ENCODE data around the gene EPAS1. TPM values are rescaled to one million over a fixed set of nuclear protein-coding genes. Genes with fewer than 3 reads are reported as not detected.

EPAS1 gene
- total and polyA plus RNA-seq, 9 of the 15 experiments (the other 6 are each of a cell fraction or from before 2014, with no cell fraction given) = 0.25 to 11.2 (median 4.1) TPM

GRCh38 chr2:46298522-46299353 lies 1.5 kb downstream of the EPAS1 start (continued):
- TF ChIP-seq, protein P1, sequence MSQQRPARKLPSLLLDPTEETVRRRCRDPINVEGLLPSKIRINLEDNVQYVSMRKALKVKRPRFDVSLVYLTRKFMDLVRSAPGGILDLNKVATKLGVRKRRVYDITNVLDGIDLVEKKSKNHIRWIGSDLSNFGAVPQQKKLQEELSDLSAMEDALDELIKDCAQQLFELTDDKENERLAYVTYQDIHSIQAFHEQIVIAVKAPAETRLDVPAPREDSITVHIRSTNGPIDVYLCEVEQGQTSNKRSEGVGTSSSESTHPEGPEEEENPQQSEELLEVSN (IDR thresholded peaks at IDR 0.05; ENCODE audit: borderline replicate concordance in 1 of 2, extremely low read depth in 1 of 2, insufficient read depth in 1 of 2, insufficient read length in 1 of 2, low read depth in 1 of 2, low read length in 1 of 2, poor library complexity in 1 of 2, severe bottlenecking in 1 of 2) = peak; percentile 76 to 94
- TF ChIP-seq ZNF507 (tag; conservative IDR thresholded peaks at IDR 0.05) (no peak), ZBTB9 (CRISPR knock-in tag; IDR thresholded peaks at IDR 0.05) (peak; percentile 52; the same call in 1 of the 2 replicates), SMC3 (conservative IDR thresholded peaks at IDR 0.05; ENCODE audit: insufficient read depth, low read depth, low read length) (no peak), SIN3B (IDR thresholded peaks at IDR 0.05; ENCODE audit: low read depth) (no peak), ZNF224 (CRISPR knock-in tag; IDR thresholded peaks at IDR 0.05) (peak; percentile 70; the same call in 1 of the 2 replicates), ZNF41 (CRISPR knock-in tag; conservative IDR thresholded peaks at IDR 0.05) (0 out of 2 replicates have a peak, but pooled peaks have one; percentile 31), RCOR1 (IDR thresholded peaks at IDR 0.05; ENCODE audit: borderline replicate concordance in 1 of 2, low read depth in 2 of 2, low read length in 2 of 2) (no peak; a peak in 1 of 4 replicates), ZNF143 (CRISPR knock-in tag; IDR thresholded peaks at IDR 0.05) (peak; percentile 24; the same call in 1 of the 2 replicates)
- TF ChIP-seq, protein P2, sequence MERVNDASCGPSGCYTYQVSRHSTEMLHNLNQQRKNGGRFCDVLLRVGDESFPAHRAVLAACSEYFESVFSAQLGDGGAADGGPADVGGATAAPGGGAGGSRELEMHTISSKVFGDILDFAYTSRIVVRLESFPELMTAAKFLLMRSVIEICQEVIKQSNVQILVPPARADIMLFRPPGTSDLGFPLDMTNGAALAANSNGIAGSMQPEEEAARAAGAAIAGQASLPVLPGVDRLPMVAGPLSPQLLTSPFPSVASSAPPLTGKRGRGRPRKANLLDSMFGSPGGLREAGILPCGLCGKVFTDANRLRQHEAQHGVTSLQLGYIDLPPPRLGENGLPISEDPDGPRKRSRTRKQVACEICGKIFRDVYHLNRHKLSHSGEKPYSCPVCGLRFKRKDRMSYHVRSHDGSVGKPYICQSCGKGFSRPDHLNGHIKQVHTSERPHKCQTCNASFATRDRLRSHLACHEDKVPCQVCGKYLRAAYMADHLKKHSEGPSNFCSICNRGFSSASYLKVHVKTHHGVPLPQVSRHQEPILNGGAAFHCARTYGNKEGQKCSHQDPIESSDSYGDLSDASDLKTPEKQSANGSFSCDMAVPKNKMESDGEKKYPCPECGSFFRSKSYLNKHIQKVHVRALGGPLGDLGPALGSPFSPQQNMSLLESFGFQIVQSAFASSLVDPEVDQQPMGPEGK (CRISPR knock-in tag; IDR thresholded peaks at IDR 0.05; ENCODE audit: borderline replicate concordance) = 0 out of 2 replicates have a peak, but pooled peaks have one; percentile 41
- TF ChIP-seq, protein P3, sequence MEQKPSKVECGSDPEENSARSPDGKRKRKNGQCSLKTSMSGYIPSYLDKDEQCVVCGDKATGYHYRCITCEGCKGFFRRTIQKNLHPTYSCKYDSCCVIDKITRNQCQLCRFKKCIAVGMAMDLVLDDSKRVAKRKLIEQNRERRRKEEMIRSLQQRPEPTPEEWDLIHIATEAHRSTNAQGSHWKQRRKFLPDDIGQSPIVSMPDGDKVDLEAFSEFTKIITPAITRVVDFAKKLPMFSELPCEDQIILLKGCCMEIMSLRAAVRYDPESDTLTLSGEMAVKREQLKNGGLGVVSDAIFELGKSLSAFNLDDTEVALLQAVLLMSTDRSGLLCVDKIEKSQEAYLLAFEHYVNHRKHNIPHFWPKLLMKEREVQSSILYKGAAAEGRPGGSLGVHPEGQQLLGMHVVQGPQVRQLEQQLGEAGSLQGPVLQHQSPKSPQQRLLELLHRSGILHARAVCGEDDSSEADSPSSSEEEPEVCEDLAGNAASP (IDR thresholded peaks at IDR 0.05) = peak; percentile 68; the same call in 1 of the 2 replicates
- TF ChIP-seq, protein P4, sequence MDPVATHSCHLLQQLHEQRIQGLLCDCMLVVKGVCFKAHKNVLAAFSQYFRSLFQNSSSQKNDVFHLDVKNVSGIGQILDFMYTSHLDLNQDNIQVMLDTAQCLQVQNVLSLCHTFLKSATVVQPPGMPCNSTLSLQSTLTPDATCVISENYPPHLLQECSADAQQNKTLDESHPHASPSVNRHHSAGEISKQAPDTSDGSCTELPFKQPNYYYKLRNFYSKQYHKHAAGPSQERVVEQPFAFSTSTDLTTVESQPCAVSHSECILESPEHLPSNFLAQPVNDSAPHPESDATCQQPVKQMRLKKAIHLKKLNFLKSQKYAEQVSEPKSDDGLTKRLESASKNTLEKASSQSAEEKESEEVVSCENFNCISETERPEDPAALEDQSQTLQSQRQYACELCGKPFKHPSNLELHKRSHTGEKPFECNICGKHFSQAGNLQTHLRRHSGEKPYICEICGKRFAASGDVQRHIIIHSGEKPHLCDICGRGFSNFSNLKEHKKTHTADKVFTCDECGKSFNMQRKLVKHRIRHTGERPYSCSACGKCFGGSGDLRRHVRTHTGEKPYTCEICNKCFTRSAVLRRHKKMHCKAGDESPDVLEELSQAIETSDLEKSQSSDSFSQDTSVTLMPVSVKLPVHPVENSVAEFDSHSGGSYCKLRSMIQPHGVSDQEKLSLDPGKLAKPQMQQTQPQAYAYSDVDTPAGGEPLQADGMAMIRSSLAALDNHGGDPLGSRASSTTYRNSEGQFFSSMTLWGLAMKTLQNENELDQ (CRISPR knock-in tag; IDR thresholded peaks at IDR 0.05; ENCODE audit: borderline replicate concordance) = 0 out of 2 replicates have a peak, but pooled peaks have one; percentile 58
- TF ChIP-seq, protein P5, sequence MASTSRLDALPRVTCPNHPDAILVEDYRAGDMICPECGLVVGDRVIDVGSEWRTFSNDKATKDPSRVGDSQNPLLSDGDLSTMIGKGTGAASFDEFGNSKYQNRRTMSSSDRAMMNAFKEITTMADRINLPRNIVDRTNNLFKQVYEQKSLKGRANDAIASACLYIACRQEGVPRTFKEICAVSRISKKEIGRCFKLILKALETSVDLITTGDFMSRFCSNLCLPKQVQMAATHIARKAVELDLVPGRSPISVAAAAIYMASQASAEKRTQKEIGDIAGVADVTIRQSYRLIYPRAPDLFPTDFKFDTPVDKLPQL (IDR thresholded peaks at IDR 0.05; ENCODE audit: extremely low read depth, insufficient read length) = no peak
